Natural killer cell (primary cell): ENCODE measurements around the gene CENPU. TPM values are rescaled to one million over a fixed set of nuclear protein-coding genes. Genes with fewer than 3 reads are reported as not detected.

ENCODE experiments used
- ATAC-seq, 3 donors: fragments of 150-1000 bp in 2 of 3; fragments of 200-7000 bp in 1 of 3; cut with Tn5 transposase; 1 replicate in 1 of 3; 2 replicates in 2 of 3; pipeline ENCODE4 v1.10.0; 2021; ENCODE audit warnings: mild to moderate bottlenecking in 2 of 3, moderate library complexity in 2 of 3
- DNase-seq, 2 donors: peaks; one replicate each; pipeline versions ENCODE4 v3.0.0 to v3.0.0-alpha.2; 2013 to 2021; ENCODE audit warnings: mixed read lengths in 1 of 2
- H3K27ac ChIP-seq: one replicate; pipeline ENCODE4 v1.5.1; 2013; ENCODE audit warnings: mild to moderate bottlenecking, low read length
- H3K27me3 ChIP-seq: one replicate; pipeline ENCODE4 v1.6.1; 2013; ENCODE audit warnings: low read length; ENCODE audit not compliant: control insufficient read depth, insufficient read depth
- H3K36me3 ChIP-seq: one replicate; pipeline ENCODE4 v1.6.1; 2013; ENCODE audit warnings: low read length; ENCODE audit not compliant: control insufficient read depth, insufficient read depth
- H3K4me1 ChIP-seq: one replicate; pipeline ENCODE4 v1.6.1; 2013; ENCODE audit warnings: low read length; ENCODE audit not compliant: control insufficient read depth, insufficient read depth
- H3K4me3 ChIP-seq: one replicate; pipeline ENCODE4 v1.5.1; 2013; ENCODE audit warnings: low read length
- H3K9me3 ChIP-seq: one replicate; pipeline ENCODE4 v1.6.1; 2013; ENCODE audit warnings: low read length; ENCODE audit not compliant: control insufficient read depth, insufficient read depth
- H3K27ac Mint-ChIP-seq, 2 donors: one replicate each; pipeline ENCODE4 v1.8.0; 2022; ENCODE audit warnings: mild to moderate bottlenecking in 2 of 2, mixed read lengths in 2 of 2, moderate library complexity in 1 of 2
- H3K27me3 Mint-ChIP-seq, 2 donors: one replicate each; pipeline ENCODE4 v1.8.0; 2022; ENCODE audit warnings: low read depth in 2 of 2, mixed read lengths in 2 of 2
- H3K36me3 Mint-ChIP-seq: one replicate; pipeline ENCODE4 v1.8.0; 2022; ENCODE audit warnings: mixed read lengths
- H3K4me1 Mint-ChIP-seq, 2 donors: one replicate each; pipeline ENCODE4 v1.8.0; 2022; ENCODE audit warnings: mixed read lengths in 2 of 2
- H3K4me3 Mint-ChIP-seq: one replicate; pipeline ENCODE4 v1.8.0; 2022; ENCODE audit warnings: mild to moderate bottlenecking, moderate library complexity, mixed read lengths
- H3K9me3 Mint-ChIP-seq, 2 donors: one replicate each; pipeline ENCODE4 v1.8.0; 2022; ENCODE audit warnings: mixed read lengths in 2 of 2
- WGBS: methylation state at CpG from one replicate; pipeline ENCODE4 v1.1.7; 2013; ENCODE audit warnings: missing lambda C conversion rate; ENCODE audit not compliant: insufficient coverage; 5-methylcytosine and 5-hydroxymethylcytosine counted together
- intact Hi-C: fragments of 100-400 bp; cut with micrococcal nuclease; formaldehyde crosslinking; loops from one replicate; pipeline ENCODE4 v1.14.2; 2022
- total RNA-seq, 4 donors: library from RNA; stranded (reverse); fragments of 120-200 nt in 1 of 4; gene quantifications; one replicate each; pipeline versions ENCODE4 v1.2.3 to v1.2.4, GENCODE V29; 2013 to 2022
- TF ChIP-seq, protein P1 (sequence below): fragments of 200-600 bp; IDR thresholded peaks from one replicate; pipeline ENCODE4 v1.8.0; 2022; ENCODE audit warnings: antibody characterized with exemption

CENPU gene
- total RNA-seq, 3 donors from 2014 or later (not counting 1 experiment from before 2014, with no cell fraction given), result 6.5 to 12.1 (median 10.3) TPM

- Histone ChIP-seq H3K27ac (no peak overlapping the region), H3K4me3 (no peak overlapping the region), H3K36me3 (peaks cover 26% of the 10 kb centered on the region), H3K27me3 (no peaks in the 10 kb centered on the region), H3K9me3 (no peaks in the 10 kb centered on the region), H3K4me1 (peaks cover 13% of the 10 kb centered on the region)
- Mint-ChIP-seq H3K4me3 (no peak overlapping the region), H3K36me3 (no peaks in the 10 kb centered on the region), H3K27ac (no peak overlapping the region), H3K4me1 (peaks cover 7 to 10% of the 10 kb centered on the region in 2 donors), H3K27me3 (no peaks in the 10 kb centered on the region), H3K9me3 (no peaks in the 10 kb centered on the region)
- intact Hi-C loops, result no loop called here
- 97% methylated on average over 18 of the region's 21 CpGs for WGBS
- TF ChIP-seq, protein P1, sequence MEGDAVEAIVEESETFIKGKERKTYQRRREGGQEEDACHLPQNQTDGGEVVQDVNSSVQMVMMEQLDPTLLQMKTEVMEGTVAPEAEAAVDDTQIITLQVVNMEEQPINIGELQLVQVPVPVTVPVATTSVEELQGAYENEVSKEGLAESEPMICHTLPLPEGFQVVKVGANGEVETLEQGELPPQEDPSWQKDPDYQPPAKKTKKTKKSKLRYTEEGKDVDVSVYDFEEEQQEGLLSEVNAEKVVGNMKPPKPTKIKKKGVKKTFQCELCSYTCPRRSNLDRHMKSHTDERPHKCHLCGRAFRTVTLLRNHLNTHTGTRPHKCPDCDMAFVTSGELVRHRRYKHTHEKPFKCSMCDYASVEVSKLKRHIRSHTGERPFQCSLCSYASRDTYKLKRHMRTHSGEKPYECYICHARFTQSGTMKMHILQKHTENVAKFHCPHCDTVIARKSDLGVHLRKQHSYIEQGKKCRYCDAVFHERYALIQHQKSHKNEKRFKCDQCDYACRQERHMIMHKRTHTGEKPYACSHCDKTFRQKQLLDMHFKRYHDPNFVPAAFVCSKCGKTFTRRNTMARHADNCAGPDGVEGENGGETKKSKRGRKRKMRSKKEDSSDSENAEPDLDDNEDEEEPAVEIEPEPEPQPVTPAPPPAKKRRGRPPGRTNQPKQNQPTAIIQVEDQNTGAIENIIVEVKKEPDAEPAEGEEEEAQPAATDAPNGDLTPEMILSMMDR, result no peak
- ATAC-seq (no peak), DNase-seq (no peak)
Observed at GRCh38 chr4:184765473-184766340, 31.8 kb upstream of the CENPU start.

GRCh38 chr4:184764601-184765000 is 30.7 kb upstream of the CENPU start:
- DNase-seq (no peak), ATAC-seq (no peak)
- Histone ChIP-seq H3K4me1 (peaks cover 13% of the 10 kb centered on the region), H3K36me3 (peaks cover 24% of the 10 kb centered on the region), H3K4me3 (no peak overlapping the region), H3K27ac (no peak overlapping the region), H3K9me3 (no peaks in the 10 kb centered on the region), H3K27me3 (no peaks in the 10 kb centered on the region)
- peaks cover 7% of the 10 kb centered on the region for H3K36me3 Mint-ChIP-seq
- no peak overlapping the region for H3K4me3 Mint-ChIP-seq
- H3K27me3 Mint-ChIP-seq, result no peaks in the 10 kb centered on the region
- H3K4me1 Mint-ChIP-seq, result peaks cover 7 to 10% of the 10 kb centered on the region in 2 donors
- intact Hi-C loops, result no loop called here
- H3K9me3 Mint-ChIP-seq, result no peaks in the 10 kb centered on the region
- TF ChIP-seq, protein P1, result no peak
- 98% methylated on average over 4 of the region's 4 CpGs for WGBS
- no peak overlapping the region for H3K27ac Mint-ChIP-seq

DNA sequence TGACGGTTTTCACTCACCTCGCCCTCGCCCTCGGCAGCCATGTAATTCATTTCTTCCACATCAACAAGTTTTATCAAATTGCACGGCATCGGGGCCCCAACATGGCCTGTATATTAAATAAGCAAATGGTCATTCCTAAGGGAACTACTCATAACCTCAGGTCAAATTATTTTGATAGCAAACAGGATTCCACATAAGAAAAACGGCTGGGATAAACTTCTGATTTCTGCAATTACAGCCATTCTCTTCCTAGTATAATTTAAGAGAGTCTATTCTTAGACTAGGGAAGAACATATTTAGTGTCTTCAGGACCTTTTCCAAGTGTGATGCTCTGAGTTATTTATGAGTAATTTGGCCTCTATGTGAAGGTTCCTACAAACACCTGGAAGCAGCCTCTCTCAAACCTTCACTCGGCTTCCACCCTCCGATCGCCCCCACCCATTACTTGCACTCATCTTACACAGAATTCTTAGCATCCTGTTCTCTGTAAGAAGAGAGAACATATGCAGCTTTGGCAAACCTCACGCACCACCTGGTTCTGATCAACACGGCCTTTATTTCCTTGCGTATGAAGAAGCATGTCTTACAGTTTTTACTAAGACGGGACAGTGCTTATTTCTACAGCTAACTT is 29.4 kb upstream of the CENPU start:
- Mint-ChIP-seq H3K36me3 (peaks cover 7% of the 10 kb centered on the region), H3K4me1 (peaks cover 7 to 10% of the 10 kb centered on the region in 2 donors), H3K27me3 (no peaks in the 10 kb centered on the region), H3K4me3 (no peak overlapping the region), H3K27ac (peak overlapping the region in 1 of 2 donors; percentile 84), H3K9me3 (no peaks in the 10 kb centered on the region)
- Histone ChIP-seq H3K9me3 (no peaks in the 10 kb centered on the region), H3K36me3 (peaks cover 20% of the 10 kb centered on the region), H3K4me3 (no peak overlapping the region), H3K27ac (no peak overlapping the region), H3K4me1 (peaks cover 13% of the 10 kb centered on the region), H3K27me3 (no peaks in the 10 kb centered on the region)
- ATAC-seq (no peak), DNase-seq (peak in 1 of 2 donors; percentile 20)
- WGBS, result 97% methylated on average over 13 of the region's 14 CpGs
- intact Hi-C loops, result no loop called here
- TF ChIP-seq, protein P1, result no peak
